Pancreas (tissue), 10 donors: ENCODE data around the gene IFI27. TPM values are rescaled to one million over a fixed set of nuclear protein-coding genes. Genes with fewer than 3 reads are reported as not detected.
"Not testable (repeated sequence)": the region's sequence is repeated elsewhere in the genome, so short reads cannot be mapped to it uniquely, and the experiment has no call there.

ENCODE experiments used
- ATAC-seq, 4 donors: fragments of 200-7000 bp; cut with Tn5 transposase; one replicate each; pipeline versions ENCODE4 v1.8.0 to v1.9.1; 2020; ENCODE audit warnings: mild to moderate bottlenecking in 4 of 4, moderate library complexity in 4 of 4
- DNase-seq, 6 donors: peaks; one replicate each; pipeline ENCODE4 v3.0.0-alpha.2; 2020
- FAIRE-seq: peaks from 2 replicates; lab custom pipeline; 2012; peaks lifted over from hg19 to GRCh38; lab: Jason Lieb, UNC
- H3K27ac ChIP-seq, 4 donors: fragments of 200-600 bp; sonication (generic); 1 replicate in 3 of 4; 2 replicates in 1 of 4; pipeline versions ENCODE4 v1.5.0 to v1.8.0; 2020
- H3K27me3 ChIP-seq, 4 donors: fragments of 200-600 bp; one replicate each; pipeline ENCODE4 v1.8.0; 2021
- H3K36me3 ChIP-seq, 3 donors: fragments of 200-600 bp; sonication (generic) in 1 of 3; one replicate each; pipeline versions ENCODE4 v1.5.0 to v1.8.0; 2020 to 2021
- H3K4me1 ChIP-seq, 3 donors: fragments of 200-600 bp; one replicate each; pipeline ENCODE4 v1.8.0; 2021
- H3K4me3 ChIP-seq, 4 donors: fragments of 200-600 bp; sonication (generic) in 2 of 4; one replicate each; pipeline versions ENCODE4 v1.5.0 to v1.8.0; 2020 to 2021
- H3K9me3 ChIP-seq, 4 donors: fragments of 200-600 bp; one replicate each; pipeline ENCODE4 v1.8.0; 2021
- CTCF ChIP-seq, 4 donors: fragments of 200-600 bp; sonication (generic) in 3 of 4; IDR thresholded peaks; one replicate each; pipeline versions ENCODE4 v1.5.0 to v1.8.0; 2021; ENCODE audit warnings: antibody characterized with exemption in 4 of 4
- WGBS, 2 donors: extraction: QIAGEN DNeasy Blood & Tissue Kit; methylation state at CpG; one replicate each; pipeline ENCODE4 v1.1.7; 2013; 5-methylcytosine and 5-hydroxymethylcytosine counted together
- intact Hi-C, 3 donors: fragments of 100-400 bp; cut with DNase I; formaldehyde crosslinking; loops; one replicate each; pipeline versions ENCODE4 v1.11.1 to v1.14.2; 2022
- polyA plus RNA-seq, 2 donors: library from polyadenylated mRNA; stranded (reverse); fragments of 200-250 nt; gene quantifications; one replicate each; pipeline ENCODE4 v1.2.3, GENCODE V29; 2013
- total RNA-seq, 6 donors: library from RNA; stranded (reverse); fragmentation: NEBNext Ultra II Directional in 4 of 6; extraction: Animal tissue kit (Norgen Biotek cat#: 25700) in 4 of 6; gene quantifications; one replicate each; pipeline versions ENCODE4 v1.2.1 to v1.2.4, GENCODE V29; 2021 to 2023
- donor health status: healthy with polysubstance abuse.
- donor health status: DM: no; HTN: no; CAD: no; lungs with moderate emphysema.
- donor health status: DM: no; HTN: no; CAD: no.
- donor health status: control.
- donor health status: control.
- donor health status: Bipolar disorder and iron deficiency.
- donor health status: DM: yes; HTN: yes; CAD: no.
- donor health status: DM: no; HTN: no; CAD: no.
- donor health status: DM: no; HTN: no; CAD: no.
- donor health status: DM: yes; HTN: yes; CAD: no.

The IFI27 gene
- total and polyA plus RNA-seq, 8 donors = 8.1 to 78.9 (median 15.1) TPM

- no peak for ATAC-seq
- intact Hi-C loops = no loop called here
- no peak for DNase-seq
- Histone ChIP-seq H3K36me3 (no peaks in the 10 kb centered on the region), H3K4me3 (no peak overlapping the region), H3K27me3 (no peaks in the 10 kb centered on the region), H3K9me3 (no peaks in the 10 kb centered on the region), H3K27ac (no peak overlapping the region), H3K4me1 (no peaks in the 10 kb centered on the region)
- FAIRE-seq = no peak
- WGBS, 2 donors = 91 to 92% methylated on average over 6 of the region's 6 CpGs
- TF ChIP-seq CTCF (IDR thresholded peaks at IDR 0.05) = no peak
Measured at GRCh38 chr14:94153750-94154342, 43.3 kb downstream of the IFI27 start.

- H3K27me3 ChIP-seq, H3K4me3 ChIP-seq, H3K36me3 ChIP-seq, H3K9me3 ChIP-seq, H3K27ac ChIP-seq, FAIRE-seq, intact Hi-C loops, DNase-seq, H3K4me1 ChIP-seq, ATAC-seq: not testable (repeated sequence)
- 87 to 95% methylated on average over 1 of the region's 1 CpG for WGBS, 2 donors
Measured at GRCh38 chr14:94156143-94156542, 45.6 kb downstream of the IFI27 start.

GRCh38 chr14:94157197-94157596 lies 46.7 kb downstream of the IFI27 start:
- Histone ChIP-seq H3K36me3 (no peaks in the 10 kb centered on the region), H3K4me3 (no peak overlapping the region), H3K27ac (no peak overlapping the region), H3K27me3 (no peaks in the 10 kb centered on the region), H3K4me1 (no peaks in the 10 kb centered on the region), H3K9me3 (no peaks in the 10 kb centered on the region)
- no peak for TF ChIP-seq CTCF (IDR thresholded peaks at IDR 0.05)
- FAIRE-seq (no peak), DNase-seq (no peak), ATAC-seq (peak; percentile 50 to 91 (median 83))
- intact Hi-C loops = no loop called here

- DNase-seq (no peak), FAIRE-seq (no peak), ATAC-seq (no peak)
- H3K9me3 ChIP-seq = no peaks in the 10 kb centered on the region
- no peak overlapping the region for H3K4me3 ChIP-seq
- no peaks in the 10 kb centered on the region for H3K4me1 ChIP-seq
- intact Hi-C loops = no loop called here
- WGBS, 2 donors = 46 to 62% methylated on average over 10 of the region's 10 CpGs
- no peaks in the 10 kb centered on the region for H3K36me3 ChIP-seq
- H3K27ac ChIP-seq = no peak overlapping the region
- H3K27me3 ChIP-seq = no peaks in the 10 kb centered on the region
- no peak for TF ChIP-seq CTCF (IDR thresholded peaks at IDR 0.05)
Measured at GRCh38 chr14:94158239-94158883, 47.8 kb downstream of the IFI27 start.

- Histone ChIP-seq H3K27ac (no peak overlapping the region), H3K4me1 (no peaks in the 10 kb centered on the region), H3K36me3 (no peaks in the 10 kb centered on the region), H3K4me3 (no peak overlapping the region), H3K9me3 (no peaks in the 10 kb centered on the region), H3K27me3 (peaks cover 0 to 4% (median 0%) of the 10 kb centered on the region in 4 donors)
- DNase-seq (no peak), FAIRE-seq (no peak), ATAC-seq (no peak)
- 34 to 40% methylated on average over 2 of the region's 2 CpGs for WGBS, 2 donors
- intact Hi-C loops = no loop called here
- TF ChIP-seq CTCF (IDR thresholded peaks at IDR 0.05) = no peak
Measured at GRCh38 chr14:94161058-94161457, 50.5 kb downstream of the IFI27 start.
